HepG2 (cell line): ENCODE measurements around the gene IL4I1.

Source experiments
- ATF7 ChIP-seq, 2 experiments: fragments of 450-650 bp in 1 of 2; sonication (generic) in 1 of 2; formaldehyde crosslinking in 1 of 2; IDR thresholded peaks; 2 replicates each; pipeline versions ENCODE4 v1.4.0 to v1.6.1; 2016 to 2020; ENCODE audit warnings: antibody characterized with exemption in 1 of 2, mild to moderate bottlenecking in 1 of 2, missing genetic modification reagents in 1 of 2
- FOXP1 ChIP-seq, 2 experiments: fragments of 450-650 bp in 1 of 2; IDR thresholded peaks; 2 replicates each; pipeline ENCODE4 v1.6.1; 2017 to 2018; ENCODE audit warnings: antibody characterized with exemption in 1 of 2
- PHF21A ChIP-seq: sonication (generic); formaldehyde crosslinking; IDR thresholded peaks from 2 replicates; pipeline ENCODE4 v1.5.0; 2020; ENCODE audit warnings: mild to moderate bottlenecking, missing genetic modification reagents
- ZBTB3 ChIP-seq: sonication (generic); formaldehyde crosslinking; IDR thresholded peaks from 2 replicates; pipeline ENCODE4 v1.4.0; 2020; ENCODE audit warnings: low read depth, mild to moderate bottlenecking, moderate library complexity, missing genetic modification reagents, borderline replicate concordance
- ZNF138 ChIP-seq: sonication (generic); formaldehyde crosslinking; IDR thresholded peaks from 2 replicates; pipeline ENCODE4 v1.5.0; 2020; ENCODE audit warnings: mild to moderate bottlenecking, low read depth, missing genetic modification reagents
- TF ChIP-seq, protein P1 (sequence below): sonication (generic); formaldehyde crosslinking; IDR thresholded peaks from 2 replicates; pipeline ENCODE4 v1.4.0; 2020; ENCODE audit warnings: mild to moderate bottlenecking, missing genetic modification reagents, borderline replicate concordance
- TF ChIP-seq, protein P2 (sequence below): sonication (generic); formaldehyde crosslinking; IDR thresholded peaks from 2 replicates; pipeline ENCODE4 v1.5.0; 2020; ENCODE audit warnings: mild to moderate bottlenecking, missing genetic modification reagents, moderate library complexity

DNA sequence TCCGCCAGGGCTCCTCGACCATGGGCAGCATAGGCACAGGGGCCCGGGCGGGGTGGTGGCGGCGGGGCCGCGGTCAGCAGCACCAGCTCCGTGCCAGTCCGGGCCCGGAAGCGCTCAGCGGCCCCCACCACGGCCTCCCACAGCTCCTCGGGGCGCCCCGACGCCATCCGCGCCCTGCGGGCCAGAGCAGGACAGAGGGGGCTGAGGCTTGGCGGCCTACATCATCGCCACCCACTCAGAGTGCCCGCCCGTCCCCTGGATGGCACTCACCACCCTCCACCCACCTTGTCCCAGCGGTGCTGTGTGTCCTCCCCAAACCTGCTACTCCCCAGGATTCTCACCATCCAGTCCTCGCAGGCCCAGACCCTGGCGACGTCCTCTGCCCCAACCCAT is 23.6 kb downstream of the IL4I1 start:
- no peak for TF ChIP-seq ZBTB3 (CRISPR knock-in tag)
- no peak for TF ChIP-seq PHF21A (CRISPR knock-in tag)
- TF ChIP-seq ZNF138 (CRISPR knock-in tag), result no peak
- TF ChIP-seq, protein P1, sequence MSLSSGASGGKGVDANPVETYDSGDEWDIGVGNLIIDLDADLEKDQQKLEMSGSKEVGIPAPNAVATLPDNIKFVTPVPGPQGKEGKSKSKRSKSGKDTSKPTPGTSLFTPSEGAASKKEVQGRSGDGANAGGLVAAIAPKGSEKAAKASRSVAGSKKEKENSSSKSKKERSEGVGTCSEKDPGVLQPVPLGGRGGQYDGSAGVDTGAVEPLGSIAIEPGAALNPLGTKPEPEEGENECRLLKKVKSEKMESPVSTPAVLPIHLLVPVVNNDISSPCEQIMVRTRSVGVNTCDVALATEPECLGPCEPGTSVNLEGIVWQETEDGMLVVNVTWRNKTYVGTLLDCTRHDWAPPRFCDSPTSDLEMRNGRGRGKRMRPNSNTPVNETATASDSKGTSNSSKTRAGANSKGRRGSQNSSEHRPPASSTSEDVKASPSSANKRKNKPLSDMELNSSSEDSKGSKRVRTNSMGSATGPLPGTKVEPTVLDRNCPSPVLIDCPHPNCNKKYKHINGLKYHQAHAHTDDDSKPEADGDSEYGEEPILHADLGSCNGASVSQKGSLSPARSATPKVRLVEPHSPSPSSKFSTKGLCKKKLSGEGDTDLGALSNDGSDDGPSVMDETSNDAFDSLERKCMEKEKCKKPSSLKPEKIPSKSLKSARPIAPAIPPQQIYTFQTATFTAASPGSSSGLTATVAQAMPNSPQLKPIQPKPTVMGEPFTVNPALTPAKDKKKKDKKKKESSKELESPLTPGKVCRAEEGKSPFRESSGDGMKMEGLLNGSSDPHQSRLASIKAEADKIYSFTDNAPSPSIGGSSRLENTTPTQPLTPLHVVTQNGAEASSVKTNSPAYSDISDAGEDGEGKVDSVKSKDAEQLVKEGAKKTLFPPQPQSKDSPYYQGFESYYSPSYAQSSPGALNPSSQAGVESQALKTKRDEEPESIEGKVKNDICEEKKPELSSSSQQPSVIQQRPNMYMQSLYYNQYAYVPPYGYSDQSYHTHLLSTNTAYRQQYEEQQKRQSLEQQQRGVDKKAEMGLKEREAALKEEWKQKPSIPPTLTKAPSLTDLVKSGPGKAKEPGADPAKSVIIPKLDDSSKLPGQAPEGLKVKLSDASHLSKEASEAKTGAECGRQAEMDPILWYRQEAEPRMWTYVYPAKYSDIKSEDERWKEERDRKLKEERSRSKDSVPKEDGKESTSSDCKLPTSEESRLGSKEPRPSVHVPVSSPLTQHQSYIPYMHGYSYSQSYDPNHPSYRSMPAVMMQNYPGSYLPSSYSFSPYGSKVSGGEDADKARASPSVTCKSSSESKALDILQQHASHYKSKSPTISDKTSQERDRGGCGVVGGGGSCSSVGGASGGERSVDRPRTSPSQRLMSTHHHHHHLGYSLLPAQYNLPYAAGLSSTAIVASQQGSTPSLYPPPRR (CRISPR knock-in tag), result no peak
- TF ChIP-seq, protein P2, sequence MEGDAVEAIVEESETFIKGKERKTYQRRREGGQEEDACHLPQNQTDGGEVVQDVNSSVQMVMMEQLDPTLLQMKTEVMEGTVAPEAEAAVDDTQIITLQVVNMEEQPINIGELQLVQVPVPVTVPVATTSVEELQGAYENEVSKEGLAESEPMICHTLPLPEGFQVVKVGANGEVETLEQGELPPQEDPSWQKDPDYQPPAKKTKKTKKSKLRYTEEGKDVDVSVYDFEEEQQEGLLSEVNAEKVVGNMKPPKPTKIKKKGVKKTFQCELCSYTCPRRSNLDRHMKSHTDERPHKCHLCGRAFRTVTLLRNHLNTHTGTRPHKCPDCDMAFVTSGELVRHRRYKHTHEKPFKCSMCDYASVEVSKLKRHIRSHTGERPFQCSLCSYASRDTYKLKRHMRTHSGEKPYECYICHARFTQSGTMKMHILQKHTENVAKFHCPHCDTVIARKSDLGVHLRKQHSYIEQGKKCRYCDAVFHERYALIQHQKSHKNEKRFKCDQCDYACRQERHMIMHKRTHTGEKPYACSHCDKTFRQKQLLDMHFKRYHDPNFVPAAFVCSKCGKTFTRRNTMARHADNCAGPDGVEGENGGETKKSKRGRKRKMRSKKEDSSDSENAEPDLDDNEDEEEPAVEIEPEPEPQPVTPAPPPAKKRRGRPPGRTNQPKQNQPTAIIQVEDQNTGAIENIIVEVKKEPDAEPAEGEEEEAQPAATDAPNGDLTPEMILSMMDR, result no peak
- no peak for TF ChIP-seq FOXP1 (IDR thresholded peaks at IDR 0.05)
- no peak for TF ChIP-seq FOXP1 (CRISPR knock-in tag; IDR thresholded peaks at IDR 0.05)
- no peak for TF ChIP-seq ATF7 (IDR thresholded peaks at IDR 0.05)
- TF ChIP-seq ATF7 (CRISPR knock-in tag; IDR thresholded peaks at IDR 0.05), result no peak
